ENCODE data around the gene LONRF2.

LONRF2 gene

DNA sequence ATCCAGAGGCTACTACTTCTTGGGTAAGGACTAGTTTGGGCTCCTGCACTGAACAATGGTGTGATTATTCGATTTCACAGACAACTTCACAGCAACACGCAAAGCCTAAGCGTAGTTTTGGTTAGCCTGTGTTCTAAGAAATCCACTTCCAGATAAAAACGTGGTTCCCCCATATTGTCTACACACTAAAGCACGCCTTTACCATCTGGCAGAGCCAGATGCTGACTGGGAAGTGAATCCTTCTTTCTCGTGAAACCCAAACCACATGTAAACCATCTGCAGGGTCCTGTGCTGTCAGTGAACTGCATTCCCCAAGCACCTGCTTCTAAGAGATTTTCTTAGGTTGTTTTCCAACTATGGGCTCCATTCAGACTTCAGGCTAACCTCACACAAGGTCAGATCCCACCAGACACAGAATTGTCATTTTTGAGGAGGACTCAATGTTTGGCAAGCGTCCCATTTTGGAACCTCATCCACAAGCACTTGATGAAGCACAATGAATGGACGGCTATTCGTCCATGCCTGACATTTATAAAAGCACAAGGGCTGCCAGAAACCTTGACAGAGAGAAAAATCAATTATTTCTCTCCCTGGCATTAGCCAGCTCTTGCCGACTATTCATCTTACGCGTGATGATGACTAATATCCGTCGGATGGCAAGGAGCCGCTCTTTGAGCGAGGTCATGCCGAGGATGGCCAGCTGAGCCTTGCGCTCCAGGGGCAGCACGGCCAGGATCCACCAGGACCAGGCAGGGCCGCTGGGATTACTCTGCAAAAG, 38.4 kb downstream of the LONRF2 start:
- Histone ChIP-seq H3K27ac (ENCODE audit: low read length) (no peak overlapping the region), H3K27me3 (ENCODE audit: low read depth, low read length) (no peaks in the 10 kb centered on the region), H3K4me1 (ENCODE audit: control insufficient read depth in 1 of 2, insufficient read depth in 2 of 2, low read length in 2 of 2) (peaks cover 0 to 4% of the 10 kb centered on the region in 2 donors), H3K9me3 (ENCODE audit: control insufficient read depth in 1 of 2, low read length in 2 of 2) (no peaks in the 10 kb centered on the region), H3K36me3 (ENCODE audit: control insufficient read depth in 1 of 2, insufficient read depth in 2 of 2, low read length in 2 of 2) (peaks cover 0 to 9% of the 10 kb centered on the region in 2 donors), H3K4me3 (ENCODE audit: low read depth in 1 of 2, low read length in 2 of 2) (no peak overlapping the region)

- no peaks in the 10 kb centered on the region for H3K9me3 ChIP-seq (ENCODE audit: control insufficient read depth in 1 of 2, low read length in 2 of 2)
- H3K4me3 ChIP-seq (ENCODE audit: low read depth in 1 of 2, low read length in 2 of 2): no peak overlapping the region
- H3K27me3 ChIP-seq (ENCODE audit: low read depth, low read length): no peaks in the 10 kb centered on the region
- no peak overlapping the region for H3K27ac ChIP-seq (ENCODE audit: low read length)
- peaks cover 0 to 4% of the 10 kb centered on the region in 2 donors for H3K4me1 ChIP-seq (ENCODE audit: control insufficient read depth in 1 of 2, insufficient read depth in 2 of 2, low read length in 2 of 2)
- H3K36me3 ChIP-seq (ENCODE audit: control insufficient read depth in 1 of 2, insufficient read depth in 2 of 2, low read length in 2 of 2): peaks cover 0 to 9% of the 10 kb centered on the region in 2 donors
These were observed 40.5 kb downstream of the LONRF2 start for GRCh38 chr2:100281521-100282438.

DNA sequence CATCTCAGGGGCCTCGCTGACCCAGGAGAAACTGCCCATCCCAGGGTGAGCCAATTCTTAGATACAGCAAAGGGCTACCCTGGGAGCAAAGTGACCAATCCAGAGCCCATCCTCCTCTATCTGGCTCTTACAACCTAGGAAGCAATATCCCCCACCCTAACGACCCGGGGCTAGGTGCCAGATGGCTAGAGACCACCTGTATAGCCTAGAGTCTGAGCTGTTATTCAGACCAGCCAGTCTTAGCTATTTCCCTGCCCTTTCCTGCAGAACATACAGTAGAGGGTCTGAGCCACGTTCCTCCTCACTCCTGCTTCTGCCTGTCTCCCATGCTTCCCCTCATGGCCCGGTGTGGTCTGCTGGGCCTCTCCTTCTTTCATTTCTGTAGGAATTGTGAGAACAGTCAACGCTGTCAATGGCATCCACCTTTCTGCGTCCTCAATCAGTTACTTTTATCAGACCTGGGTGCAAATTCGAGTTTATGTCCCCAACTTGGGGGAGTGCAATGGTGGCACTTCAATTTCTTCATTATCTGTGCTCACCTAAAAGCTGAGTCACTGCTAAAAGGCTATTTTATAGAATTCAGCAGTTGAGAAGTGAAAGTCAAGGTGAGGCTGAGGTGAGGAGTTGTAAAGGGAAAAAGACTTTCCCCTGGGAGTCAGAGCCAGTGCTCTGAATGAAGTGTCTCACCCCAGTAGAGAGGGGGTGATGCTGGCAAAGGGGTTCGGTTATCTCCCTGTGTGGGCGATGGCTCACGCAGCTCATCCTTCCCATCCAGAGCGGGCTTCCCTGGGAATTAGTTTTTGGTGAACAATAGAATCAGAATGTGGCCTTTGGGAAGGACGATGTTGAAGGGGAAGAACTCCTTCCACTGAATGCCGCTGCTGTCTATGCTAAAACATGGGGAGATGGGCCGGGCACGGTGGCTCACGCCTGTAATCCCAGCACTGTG, 42.4 kb downstream of the LONRF2 start:
- Histone ChIP-seq H3K4me1 (ENCODE audit: control insufficient read depth in 1 of 2, insufficient read depth in 2 of 2, low read length in 2 of 2) (no peaks in the 10 kb centered on the region), H3K4me3 (ENCODE audit: low read depth in 1 of 2, low read length in 2 of 2) (no peak overlapping the region), H3K27ac (ENCODE audit: low read length) (no peak overlapping the region), H3K27me3 (ENCODE audit: low read depth, low read length) (no peaks in the 10 kb centered on the region), H3K9me3 (ENCODE audit: control insufficient read depth in 1 of 2, low read length in 2 of 2) (no peaks in the 10 kb centered on the region), H3K36me3 (ENCODE audit: control insufficient read depth in 1 of 2, insufficient read depth in 2 of 2, low read length in 2 of 2) (peaks cover 5 to 9% of the 10 kb centered on the region in 2 donors)

GRCh38 chr2:100278986-100279385, 43.3 kb downstream of the LONRF2 start:
- no peak overlapping the region for H3K27ac ChIP-seq (ENCODE audit: low read length)
- no peak overlapping the region for H3K4me3 ChIP-seq (ENCODE audit: low read depth in 1 of 2, low read length in 2 of 2)
- no peaks in the 10 kb centered on the region for H3K27me3 ChIP-seq (ENCODE audit: low read depth, low read length)
- H3K9me3 ChIP-seq (ENCODE audit: control insufficient read depth in 1 of 2, low read length in 2 of 2): no peaks in the 10 kb centered on the region
- peaks cover 3 to 8% of the 10 kb centered on the region in 2 donors for H3K36me3 ChIP-seq (ENCODE audit: control insufficient read depth in 1 of 2, insufficient read depth in 2 of 2, low read length in 2 of 2)
- no peaks in the 10 kb centered on the region for H3K4me1 ChIP-seq (ENCODE audit: control insufficient read depth in 1 of 2, insufficient read depth in 2 of 2, low read length in 2 of 2)

- Histone ChIP-seq H3K4me3 (ENCODE audit: low read depth in 1 of 2, low read length in 2 of 2) (no peak overlapping the region), H3K9me3 (ENCODE audit: control insufficient read depth in 1 of 2, low read length in 2 of 2) (no peaks in the 10 kb centered on the region), H3K27ac (ENCODE audit: low read length) (no peak overlapping the region), H3K4me1 (ENCODE audit: control insufficient read depth in 1 of 2, insufficient read depth in 2 of 2, low read length in 2 of 2) (no peaks in the 10 kb centered on the region), H3K36me3 (ENCODE audit: control insufficient read depth in 1 of 2, insufficient read depth in 2 of 2, low read length in 2 of 2) (peaks cover 0 to 8% of the 10 kb centered on the region in 2 donors), H3K27me3 (ENCODE audit: low read depth, low read length) (no peaks in the 10 kb centered on the region)
These were observed 43.8 kb downstream of the LONRF2 start for GRCh38 chr2:100278501-100278900.

DNA sequence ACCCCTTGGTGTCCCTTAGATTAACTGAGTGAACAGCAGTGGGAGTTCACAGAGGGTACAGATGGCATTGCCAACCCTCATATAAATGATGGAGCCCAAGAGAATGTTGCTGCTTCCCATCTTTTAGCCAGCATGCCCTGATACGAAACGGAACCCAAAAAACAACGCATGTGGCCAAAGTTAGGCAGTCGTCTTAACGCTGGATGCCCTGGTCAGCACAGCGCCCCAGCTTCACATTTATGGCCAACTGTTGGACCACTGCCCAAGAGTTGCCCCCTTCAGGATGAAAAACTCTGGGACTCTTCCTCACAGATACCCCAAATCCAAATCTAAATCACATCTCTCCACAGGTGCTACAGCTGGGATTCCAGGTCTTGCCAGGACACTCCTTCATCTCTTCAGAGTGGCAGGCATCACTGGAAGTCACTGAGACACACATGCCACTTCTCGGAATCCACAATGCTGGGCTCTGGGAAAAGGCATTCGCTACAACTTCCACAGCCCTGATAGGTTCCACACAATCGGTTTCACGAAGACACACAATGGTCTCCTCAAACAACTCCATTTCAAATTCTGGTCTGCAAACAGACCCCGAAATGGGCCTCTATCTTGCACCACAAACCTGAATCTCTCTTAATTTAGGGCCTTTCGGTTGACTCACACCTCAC, 44.6 kb downstream of the LONRF2 start:
- no peaks in the 10 kb centered on the region for H3K9me3 ChIP-seq (ENCODE audit: control insufficient read depth in 1 of 2, low read length in 2 of 2)
- no peak overlapping the region for H3K27ac ChIP-seq (ENCODE audit: low read length)
- no peaks in the 10 kb centered on the region for H3K4me1 ChIP-seq (ENCODE audit: control insufficient read depth in 1 of 2, insufficient read depth in 2 of 2, low read length in 2 of 2)
- no peaks in the 10 kb centered on the region for H3K27me3 ChIP-seq (ENCODE audit: low read depth, low read length)
- peaks cover 0 to 8% of the 10 kb centered on the region in 2 donors for H3K36me3 ChIP-seq (ENCODE audit: control insufficient read depth in 1 of 2, insufficient read depth in 2 of 2, low read length in 2 of 2)
- no peak overlapping the region for H3K4me3 ChIP-seq (ENCODE audit: low read depth in 1 of 2, low read length in 2 of 2)

DNA sequence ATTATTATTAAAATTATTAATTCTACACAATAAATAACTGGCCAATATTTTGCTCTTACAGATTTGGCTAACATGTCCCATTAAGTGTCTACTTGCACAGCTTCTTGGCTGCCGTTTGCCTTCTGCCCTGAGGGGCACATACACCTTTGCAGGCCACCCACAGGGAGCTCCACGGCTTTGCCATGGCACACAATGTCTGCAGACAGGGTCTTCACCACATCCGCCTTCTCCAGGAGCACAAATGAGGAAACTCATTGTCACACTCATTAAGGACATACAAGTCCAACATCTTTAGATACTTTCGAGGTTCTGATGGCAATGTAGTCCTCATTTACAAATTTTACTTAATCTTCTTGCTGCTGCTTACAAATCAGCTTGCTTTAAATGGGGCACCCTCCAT, 45.6 kb downstream of the LONRF2 start:
- Histone ChIP-seq H3K27ac (ENCODE audit: low read length) (no peak overlapping the region), H3K27me3 (ENCODE audit: low read depth, low read length) (no peaks in the 10 kb centered on the region), H3K9me3 (ENCODE audit: control insufficient read depth in 1 of 2, low read length in 2 of 2) (no peaks in the 10 kb centered on the region), H3K4me3 (ENCODE audit: low read depth in 1 of 2, low read length in 2 of 2) (no peak overlapping the region), H3K4me1 (ENCODE audit: control insufficient read depth in 1 of 2, insufficient read depth in 2 of 2, low read length in 2 of 2) (no peaks in the 10 kb centered on the region), H3K36me3 (ENCODE audit: control insufficient read depth in 1 of 2, insufficient read depth in 2 of 2, low read length in 2 of 2) (peaks cover 0 to 8% of the 10 kb centered on the region in 2 donors)

- Histone ChIP-seq H3K9me3 (ENCODE audit: control insufficient read depth in 1 of 2, low read length in 2 of 2) (peaks cover 0 to 2% of the 10 kb centered on the region in 2 donors), H3K36me3 (ENCODE audit: control insufficient read depth in 1 of 2, insufficient read depth in 2 of 2, low read length in 2 of 2) (peaks cover 0 to 8% of the 10 kb centered on the region in 2 donors), H3K4me3 (ENCODE audit: low read depth in 1 of 2, low read length in 2 of 2) (no peak overlapping the region), H3K4me1 (ENCODE audit: control insufficient read depth in 1 of 2, insufficient read depth in 2 of 2, low read length in 2 of 2) (no peaks in the 10 kb centered on the region), H3K27ac (ENCODE audit: low read length) (no peak overlapping the region), H3K27me3 (ENCODE audit: low read depth, low read length) (no peaks in the 10 kb centered on the region)
These were observed 47.1 kb downstream of the LONRF2 start for GRCh38 chr2:100275200-100275589.

GRCh38 chr2:100274566-100275199, 47.6 kb downstream of the LONRF2 start:
- H3K9me3 ChIP-seq (ENCODE audit: control insufficient read depth in 1 of 2, low read length in 2 of 2): peaks cover 0 to 2% of the 10 kb centered on the region in 2 donors

GRCh38 chr2:100274076-100274475, 48.2 kb downstream of the LONRF2 start:
- Histone ChIP-seq H3K27me3 (ENCODE audit: low read depth, low read length) (no peaks in the 10 kb centered on the region), H3K4me3 (ENCODE audit: low read depth in 1 of 2, low read length in 2 of 2) (no peak overlapping the region), H3K4me1 (ENCODE audit: control insufficient read depth in 1 of 2, insufficient read depth in 2 of 2, low read length in 2 of 2) (no peaks in the 10 kb centered on the region), H3K9me3 (ENCODE audit: control insufficient read depth in 1 of 2, low read length in 2 of 2) (peaks cover 0 to 2% of the 10 kb centered on the region in 2 donors), H3K36me3 (ENCODE audit: control insufficient read depth in 1 of 2, insufficient read depth in 2 of 2, low read length in 2 of 2) (peaks cover 0 to 8% of the 10 kb centered on the region in 2 donors), H3K27ac (ENCODE audit: low read length) (no peak overlapping the region)

More at GRCh38 chr2:100274566-100275199, 47.6 kb downstream of the LONRF2 start:
- peaks cover 0 to 8% of the 10 kb centered on the region in 2 donors for H3K36me3 ChIP-seq (ENCODE audit: control insufficient read depth in 1 of 2, insufficient read depth in 2 of 2, low read length in 2 of 2)
- H3K27me3 ChIP-seq (ENCODE audit: low read depth, low read length): no peaks in the 10 kb centered on the region
- no peak overlapping the region for H3K4me3 ChIP-seq (ENCODE audit: low read depth in 1 of 2, low read length in 2 of 2)
- no peaks in the 10 kb centered on the region for H3K4me1 ChIP-seq (ENCODE audit: control insufficient read depth in 1 of 2, insufficient read depth in 2 of 2, low read length in 2 of 2)
- H3K27ac ChIP-seq (ENCODE audit: low read length): no peak overlapping the region

All from muscle layer of duodenum (tissue), 2 donors.